Natural killer cell treated with Interleukin-12 subunit alpha and Interleukin-12 subunit beta and Interleukin-15 and Interleukin-18, amount 100 ng/mL, for 72 hours (primary cell): ENCODE results near the gene UNC119B. TPM values are rescaled to one million over a fixed set of nuclear protein-coding genes. Genes with fewer than 3 reads are reported as not detected.

Experiments used
- ATAC-seq, 2 donors: fragments of 150-1000 bp; cut with Tn5 transposase in 1 of 2; sonication (Bioruptor Pico), chemical (Tn5 transposase) in 1 of 2; 2 replicates each; pipeline ENCODE4 v1.10.0; 2021
- DNase-seq: peaks from one replicate; pipeline ENCODE4 v3.0.0; 2022; ENCODE audit warnings: low spot score
- H3K27ac Mint-ChIP-seq, 2 donors: 1 replicate in 1 of 2; 2 replicates in 1 of 2; pipeline ENCODE4 v1.8.0; 2022; ENCODE audit warnings: mixed read lengths in 2 of 2, mild to moderate bottlenecking in 1 of 2, moderate library complexity in 1 of 2
- H3K27me3 Mint-ChIP-seq, 2 donors: 1 replicate in 1 of 2; 2 replicates in 1 of 2; pipeline ENCODE4 v1.8.0; 2022; ENCODE audit warnings: mixed read lengths in 2 of 2
- H3K36me3 Mint-ChIP-seq: one replicate; pipeline ENCODE4 v1.8.0; 2022; ENCODE audit warnings: mixed read lengths
- H3K4me1 Mint-ChIP-seq, 2 donors: 1 replicate in 1 of 2; 2 replicates in 1 of 2; pipeline ENCODE4 v1.8.0; 2022; ENCODE audit warnings: low read depth in 2 of 2, mixed read lengths in 2 of 2, mild to moderate bottlenecking in 1 of 2
- H3K4me3 Mint-ChIP-seq: one replicate; pipeline ENCODE4 v1.8.0; 2022; ENCODE audit warnings: mixed read lengths
- H3K9me3 Mint-ChIP-seq: 2 replicates; pipeline ENCODE4 v1.8.0; 2022; ENCODE audit warnings: mixed read lengths
- total RNA-seq, 2 donors: library from RNA; stranded (reverse); gene quantifications; one replicate each; pipeline ENCODE4 v1.2.3, GENCODE V29; 2022

The UNC119B gene
- total RNA-seq, 2 donors from 2014 or later, result 15.6 to 28.1 TPM

DNA sequence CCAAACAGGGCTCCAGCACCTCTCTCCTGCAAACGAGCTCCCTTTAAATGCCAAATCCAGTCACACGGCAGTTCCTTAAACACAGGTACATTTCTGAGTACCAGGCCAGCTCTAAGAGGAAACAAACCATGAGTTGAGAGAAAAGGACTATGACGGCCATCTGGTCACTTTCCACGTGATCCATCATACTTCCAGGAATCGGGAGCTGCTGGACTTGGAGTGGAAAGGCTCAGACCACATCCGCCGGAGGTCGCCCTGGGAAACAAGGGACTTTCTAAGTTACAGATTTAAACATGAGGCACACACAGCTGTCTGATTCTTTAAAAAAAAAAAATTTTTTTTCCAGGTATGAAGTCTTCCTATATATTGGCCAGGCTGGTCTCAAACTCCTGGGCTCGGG is 54.6 kb downstream of the UNC119B start:
- Mint-ChIP-seq H3K27me3 (no peaks in the 10 kb centered on the region), H3K4me1 (no peaks in the 10 kb centered on the region), H3K36me3 (no peaks in the 10 kb centered on the region), H3K27ac (no peak overlapping the region), H3K9me3 (no peaks in the 10 kb centered on the region), H3K4me3 (no peak overlapping the region)
- no peak for DNase-seq
- ATAC-seq, result no peak

DNA sequence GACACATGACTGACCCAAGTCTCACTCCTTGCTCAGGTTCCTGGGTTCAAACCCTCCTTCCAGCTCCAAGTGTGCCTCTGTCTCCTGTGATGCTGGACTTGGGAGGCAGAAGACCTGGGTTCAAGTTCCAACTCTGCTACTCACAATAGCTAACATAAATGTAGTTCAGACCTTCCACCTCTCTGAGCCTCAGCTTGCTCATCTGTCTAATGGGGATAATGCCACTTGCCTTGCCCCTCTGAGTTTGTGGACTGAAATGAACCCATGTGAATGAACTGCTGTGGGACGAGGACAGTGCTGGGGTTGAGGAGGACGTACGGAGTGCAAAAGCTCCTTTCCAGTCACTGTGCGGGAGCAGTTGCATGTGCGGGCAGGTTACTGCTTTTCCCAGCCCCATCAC is 56.3 kb downstream of the UNC119B start:
- H3K4me1 Mint-ChIP-seq, result peaks cover 6 to 12% of the 10 kb centered on the region in 2 donors
- H3K27ac Mint-ChIP-seq, result no peak overlapping the region
- H3K36me3 Mint-ChIP-seq, result no peaks in the 10 kb centered on the region

DNA sequence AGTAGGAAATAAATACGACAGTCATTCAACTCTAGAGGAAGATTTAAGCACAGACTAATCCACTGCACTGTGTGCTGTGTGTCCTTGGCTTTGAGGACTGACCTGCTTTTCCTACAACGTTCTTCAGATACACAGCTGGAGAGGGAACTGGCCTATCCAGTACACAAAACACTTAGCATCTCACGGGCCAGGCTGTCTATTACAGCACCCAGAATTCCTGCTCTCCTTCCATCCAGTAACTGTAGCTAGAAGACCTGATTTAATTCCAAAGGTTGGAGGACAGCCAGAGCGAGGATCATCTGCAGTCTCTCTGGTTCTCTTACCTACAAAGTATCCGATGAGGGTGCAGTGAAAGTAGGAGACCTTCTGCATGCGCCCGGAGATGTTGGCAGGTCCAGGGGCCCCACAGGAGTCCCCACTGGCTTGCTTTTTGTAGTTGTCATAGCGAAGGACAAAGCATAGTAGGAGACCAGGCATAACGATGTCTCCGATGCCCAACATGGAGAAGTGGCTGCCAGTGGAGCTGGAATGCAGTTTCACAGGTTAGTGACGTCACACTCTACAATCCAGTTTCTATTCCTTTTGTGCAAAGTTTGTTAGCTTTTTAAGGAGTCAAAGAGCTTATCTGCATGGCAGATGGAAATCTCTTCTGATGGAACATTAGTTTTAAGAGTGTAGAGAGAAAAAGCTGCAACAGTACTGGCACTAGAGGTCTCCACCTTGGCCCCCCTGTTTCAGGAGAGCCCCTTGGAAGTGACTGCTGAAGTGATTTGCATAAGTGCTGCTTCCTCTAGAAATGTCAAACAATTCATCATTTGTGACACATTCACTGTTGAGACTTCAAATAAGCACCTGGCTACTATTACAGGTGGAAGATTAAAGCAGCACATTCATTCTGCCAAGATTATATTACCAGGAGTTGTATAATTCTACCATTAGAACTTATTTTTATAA is 57.1 kb downstream of the UNC119B start:
- Mint-ChIP-seq H3K27ac (no peak overlapping the region), H3K4me3 (no peak overlapping the region), H3K36me3 (no peaks in the 10 kb centered on the region), H3K9me3 (no peaks in the 10 kb centered on the region), H3K27me3 (no peaks in the 10 kb centered on the region), H3K4me1 (peaks cover 6 to 17% of the 10 kb centered on the region in 2 donors)
- DNase-seq (no peak), ATAC-seq (no peak)

More for the DNA sequence above, 56.3 kb downstream of the UNC119B start:
- Mint-ChIP-seq H3K27me3 (no peaks in the 10 kb centered on the region), H3K9me3 (no peaks in the 10 kb centered on the region), H3K4me3 (no peak overlapping the region)
- DNase-seq (no peak), ATAC-seq (no peak)

DNA sequence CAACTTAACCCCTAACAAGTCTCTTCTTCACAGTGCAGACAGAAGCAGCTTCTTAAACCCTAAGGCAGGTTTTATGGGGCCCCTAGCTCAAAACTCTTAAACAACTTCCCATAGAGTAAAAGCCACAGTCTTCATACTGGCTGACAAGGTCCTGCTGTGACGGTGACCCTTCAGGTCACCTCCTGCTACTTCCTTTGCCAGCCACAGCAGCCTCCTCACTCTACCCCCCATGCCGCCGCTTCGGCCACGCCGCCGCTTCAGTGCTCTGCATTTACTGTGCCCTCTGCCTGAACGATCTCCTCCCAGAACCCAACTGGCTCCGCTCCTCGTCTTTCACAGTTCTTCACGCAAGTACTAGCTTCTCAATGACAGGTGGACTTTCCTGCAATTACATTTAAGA is 60.8 kb downstream of the UNC119B start:
- Mint-ChIP-seq H3K9me3 (no peaks in the 10 kb centered on the region), H3K4me3 (no peak overlapping the region), H3K27me3 (no peaks in the 10 kb centered on the region), H3K36me3 (no peaks in the 10 kb centered on the region), H3K27ac (peak overlapping the region in 1 of 2 donors; percentile 33), H3K4me1 (peaks cover 19 to 34% of the 10 kb centered on the region in 2 donors)
- DNase-seq (no peak), ATAC-seq (no peak)

Other genes with a start within 250 kb of the UNC119B start
- gene SRSF9, start 240.7 kb upstream of the UNC119B start, total RNA-seq, result 100 to 1,000 TPM; 246 to 331 TPM
- gene DYNLL1, start 214.3 kb upstream of the UNC119B start, total RNA-seq, result 100 to 1,000 TPM; 207 to 267 TPM
- 10 to 100 TPM; 27.5 to 27.9 TPM for gene COQ5, start 181.3 kb upstream of the UNC119B start, total RNA-seq
- 100 to 1,000 TPM; 241 to 279 TPM for gene RNF10, start 176.1 kb upstream of the UNC119B start, total RNA-seq
- gene POP5, start 129.1 kb upstream of the UNC119B start, total RNA-seq, result 10 to 100 TPM; 51.2 to 69.4 TPM
- gene CABP1, start 69.8 kb upstream of the UNC119B start, total RNA-seq, result under 1 TPM in 1 of 2 donors, not detected in 1; 0.24 TPM
- gene MLEC, start 23.3 kb upstream of the UNC119B start, total RNA-seq, result 100 to 1,000 TPM; 115 to 158 TPM
- 10 to 100 TPM; 12.8 to 13.9 TPM for gene ACADS, start 15.4 kb downstream of the UNC119B start, total RNA-seq
- gene SPPL3, start 193.9 kb downstream of the UNC119B start, total RNA-seq, result 10 to 100 TPM; 21.6 to 31.6 TPM